VCaP (cell line): ENCODE data around the gene GPR143.

Experiments used
- H3K27ac ChIP-seq: fragments of 450-650 bp; 2 replicates; pipeline ENCODE4 v1.5.1; 2017
- CTCF ChIP-seq: fragments of 450-650 bp; conservative IDR thresholded peaks from 2 replicates; pipeline ENCODE4 v1.5.1; 2017; ENCODE audit warnings: mild to moderate bottlenecking, moderate library complexity

The GPR143 gene

GRCh38 chrX:9678215-9678965, 87.3 kb downstream of the GPR143 start:
- TF ChIP-seq CTCF = no peak
- peak overlapping the region; percentile 60 for H3K27ac ChIP-seq

- peak overlapping the region; percentile 60 for H3K27ac ChIP-seq
- no peak for TF ChIP-seq CTCF
These were observed 88.4 kb downstream of the GPR143 start for GRCh38 chrX:9677098-9677739.

- TF ChIP-seq CTCF = no peak
- peak overlapping the region; percentile 60 for H3K27ac ChIP-seq
These were observed 88.9 kb downstream of the GPR143 start for GRCh38 chrX:9676738-9677097.

- H3K27ac ChIP-seq = peak overlapping the region; percentile 60
- TF ChIP-seq CTCF = no peak
These were observed 89.3 kb downstream of the GPR143 start for GRCh38 chrX:9676306-9676705.
